GM20000 (cell line): ENCODE data around the gene TMEM213.

Experiments
- DNase-seq: peaks from one replicate; pipeline ENCODE4 v3.0.0; 2012; ENCODE audit warnings: low spot score
- TF ChIP-seq, protein P1 (sequence below): IDR thresholded peaks from 2 replicates; pipeline ENCODE4 v1.5.1; 2012; ENCODE audit warnings: mild to moderate bottlenecking, control low read depth; ENCODE audit errors: extremely low read depth, missing control alignments

TMEM213 gene

DNA sequence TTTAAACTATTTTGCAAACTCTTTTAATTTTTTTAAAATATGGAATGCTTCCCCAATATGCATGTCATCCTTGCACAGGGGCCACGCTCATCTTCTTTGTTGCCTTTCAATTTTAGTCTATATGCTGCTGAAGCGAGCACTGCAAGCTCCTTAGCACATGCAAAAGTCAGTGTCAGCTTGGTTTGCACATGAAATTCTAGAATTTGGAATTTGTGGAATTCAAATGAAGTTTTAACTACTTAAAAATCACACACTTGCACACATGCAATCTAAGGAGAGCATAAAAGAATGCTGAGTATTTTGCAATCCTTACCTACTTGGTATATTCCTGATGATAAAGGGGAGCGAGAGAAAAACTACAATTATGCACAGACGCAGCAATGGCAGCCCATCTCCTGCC, 78.5 kb downstream of the TMEM213 start:
- DNase-seq, result no peak
- TF ChIP-seq, protein P1, sequence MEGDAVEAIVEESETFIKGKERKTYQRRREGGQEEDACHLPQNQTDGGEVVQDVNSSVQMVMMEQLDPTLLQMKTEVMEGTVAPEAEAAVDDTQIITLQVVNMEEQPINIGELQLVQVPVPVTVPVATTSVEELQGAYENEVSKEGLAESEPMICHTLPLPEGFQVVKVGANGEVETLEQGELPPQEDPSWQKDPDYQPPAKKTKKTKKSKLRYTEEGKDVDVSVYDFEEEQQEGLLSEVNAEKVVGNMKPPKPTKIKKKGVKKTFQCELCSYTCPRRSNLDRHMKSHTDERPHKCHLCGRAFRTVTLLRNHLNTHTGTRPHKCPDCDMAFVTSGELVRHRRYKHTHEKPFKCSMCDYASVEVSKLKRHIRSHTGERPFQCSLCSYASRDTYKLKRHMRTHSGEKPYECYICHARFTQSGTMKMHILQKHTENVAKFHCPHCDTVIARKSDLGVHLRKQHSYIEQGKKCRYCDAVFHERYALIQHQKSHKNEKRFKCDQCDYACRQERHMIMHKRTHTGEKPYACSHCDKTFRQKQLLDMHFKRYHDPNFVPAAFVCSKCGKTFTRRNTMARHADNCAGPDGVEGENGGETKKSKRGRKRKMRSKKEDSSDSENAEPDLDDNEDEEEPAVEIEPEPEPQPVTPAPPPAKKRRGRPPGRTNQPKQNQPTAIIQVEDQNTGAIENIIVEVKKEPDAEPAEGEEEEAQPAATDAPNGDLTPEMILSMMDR, result no peak

DNA sequence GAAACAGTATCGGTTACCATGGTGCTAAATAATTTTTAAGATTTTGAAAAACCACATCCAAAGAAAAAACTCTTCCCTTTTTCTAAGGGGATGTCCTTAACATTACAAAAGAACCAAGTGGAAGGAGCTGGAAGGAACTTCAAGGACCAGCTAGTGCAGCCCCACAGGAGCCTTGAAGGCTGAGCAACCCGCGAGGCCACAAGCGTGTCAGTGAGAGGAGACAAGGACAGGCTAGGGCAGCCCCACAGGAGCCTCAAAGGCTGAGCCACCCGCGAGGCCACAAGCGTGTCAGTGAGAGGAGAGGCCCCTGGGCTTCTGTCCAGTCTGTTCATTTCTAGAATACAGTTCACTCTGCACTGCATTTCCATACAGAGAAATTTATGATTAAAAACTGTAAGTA, 80.3 kb downstream of the TMEM213 start:
- DNase-seq, result no peak
- TF ChIP-seq, protein P1, result no peak

DNA sequence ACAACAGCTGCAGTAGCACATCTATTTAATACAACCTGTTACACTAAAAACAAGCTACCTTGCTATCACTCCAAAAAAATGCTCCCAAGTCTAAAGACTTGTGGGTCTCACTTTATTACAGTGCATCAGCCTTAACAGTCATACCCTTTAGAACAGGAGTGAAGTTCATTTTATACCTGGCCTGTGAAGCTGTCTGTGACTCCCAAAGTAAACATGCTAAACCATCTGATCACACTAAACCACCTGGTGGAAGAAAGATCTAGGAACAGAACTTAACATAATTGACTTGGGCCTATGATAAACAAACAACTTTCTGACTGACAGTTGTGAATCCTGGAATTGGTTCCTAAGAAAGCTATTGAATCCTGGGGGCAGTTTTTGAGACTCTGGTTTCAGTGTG, 81.1 kb downstream of the TMEM213 start:
- no peak for DNase-seq
- TF ChIP-seq, protein P1, result no peak

DNA sequence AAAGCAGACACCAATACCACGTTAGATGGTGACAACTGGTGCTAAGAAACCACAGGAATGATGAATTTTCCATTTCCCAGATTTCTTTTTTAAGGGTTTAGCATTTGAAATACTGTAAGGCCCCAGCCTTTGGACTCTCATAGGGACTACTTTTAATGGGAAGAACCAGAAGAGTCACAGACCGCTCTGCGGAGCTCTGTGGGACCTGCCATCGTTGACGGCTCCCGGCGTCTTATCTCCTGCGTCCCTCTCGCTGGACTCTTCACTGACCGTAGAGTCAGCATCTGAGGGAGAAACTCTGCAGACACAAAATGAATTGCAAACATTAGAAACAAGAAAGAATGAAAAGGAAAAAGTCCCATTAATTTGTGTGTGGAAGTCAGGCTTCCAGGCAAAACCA, 81.6 kb downstream of the TMEM213 start:
- TF ChIP-seq, protein P1, result no peak
- DNase-seq, result no peak

DNA sequence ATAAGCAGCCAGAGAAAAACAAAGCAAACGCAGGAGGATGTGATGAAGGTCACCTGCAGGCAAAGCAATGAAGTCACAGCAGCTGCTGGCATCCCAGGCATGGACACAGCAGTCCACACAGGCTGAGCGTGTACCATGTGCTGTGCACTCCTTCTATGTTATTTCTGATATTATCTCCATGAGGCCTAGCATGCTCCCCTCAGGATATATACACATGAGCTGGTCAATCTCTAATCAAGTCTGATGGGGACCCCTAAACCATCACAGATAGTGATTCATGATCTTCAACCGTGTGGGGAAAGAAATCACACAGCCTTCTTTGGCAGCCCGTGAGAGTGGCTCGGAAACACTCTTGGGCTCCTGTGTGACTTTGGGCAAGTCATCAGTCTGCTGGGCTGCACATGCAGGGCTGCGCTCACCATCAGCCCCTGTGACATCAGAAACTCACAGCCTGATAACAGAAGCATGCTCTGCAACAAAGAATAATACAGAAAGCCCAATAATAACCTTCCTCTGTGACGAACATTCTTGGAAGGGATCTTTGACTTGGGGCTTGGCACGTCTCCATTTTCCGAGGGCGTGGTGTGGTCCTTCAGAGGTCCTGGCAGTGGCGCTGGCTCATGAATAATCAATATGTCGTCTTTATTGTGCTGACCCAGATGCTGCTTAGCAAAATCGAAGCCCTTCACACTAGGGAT, 83.2 kb downstream of the TMEM213 start:
- TF ChIP-seq, protein P1, result no peak
- DNase-seq, result no peak

DNA sequence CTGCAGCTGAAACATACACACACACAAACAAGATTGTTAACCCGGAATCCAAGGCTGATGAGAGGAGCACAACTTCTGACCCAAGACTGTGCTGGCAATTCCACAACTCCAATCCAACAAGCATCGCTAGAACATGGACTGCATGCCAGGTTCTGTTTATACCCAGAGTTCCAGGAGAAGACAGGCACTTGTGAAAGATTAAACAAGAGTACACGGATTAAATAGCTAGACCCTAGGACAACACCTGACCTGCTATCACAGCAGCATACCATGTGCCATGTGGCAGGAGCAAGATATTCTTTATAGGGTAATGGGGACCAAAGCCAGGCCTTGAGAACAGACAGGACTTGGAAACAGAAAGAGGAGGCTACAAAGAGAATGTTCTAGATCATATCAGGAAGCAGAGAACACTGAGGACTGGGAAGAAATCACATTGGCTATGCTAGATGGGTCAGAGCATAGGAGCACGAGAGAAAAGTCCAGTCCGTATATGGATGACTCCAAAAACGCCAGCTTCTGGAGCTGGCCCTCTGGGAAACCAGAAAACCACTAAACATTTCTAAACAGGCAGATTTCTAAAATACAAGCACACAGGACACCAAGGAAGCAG, 83.9 kb downstream of the TMEM213 start:
- no peak for DNase-seq
- TF ChIP-seq, protein P1, result no peak

DNA sequence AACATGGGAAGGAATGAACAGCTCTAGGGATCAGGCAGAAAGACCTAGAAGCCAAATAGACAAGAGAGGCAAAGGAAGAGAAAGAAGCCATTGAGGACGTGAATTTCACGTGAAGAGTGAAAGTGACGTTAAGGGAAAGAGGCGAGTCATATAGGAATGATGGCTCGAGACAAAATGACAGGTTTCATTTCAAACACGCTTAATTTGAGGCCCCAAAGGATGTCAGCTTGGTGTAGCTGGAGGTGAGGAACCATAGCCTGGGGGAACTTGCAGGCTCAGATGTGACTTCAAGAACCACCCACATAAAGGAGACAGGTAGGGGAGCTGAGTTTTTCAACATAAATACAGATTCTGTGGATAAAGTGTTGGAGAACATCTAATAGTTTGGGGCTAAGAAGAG, 84.5 kb downstream of the TMEM213 start:
- TF ChIP-seq, protein P1, result no peak
- DNase-seq, result no peak
